GM12892 (cell line): Measurements from ENCODE around the gene PDE10A.

Source experiments
- POLR2AphosphoS5 ChIP-seq: IDR thresholded peaks from 2 replicates; pipeline ENCODE4 v1.6.1; 2011; ENCODE audit warnings: low read depth, low read length, control low read depth
- TAF1 ChIP-seq: IDR thresholded peaks from 2 replicates; pipeline ENCODE4 v1.6.1; 2011; ENCODE audit warnings: low read depth, mild to moderate bottlenecking, control low read depth, low read length, borderline replicate concordance

GRCh38 chr6:165298875-165299274 lies 364.2 kb downstream of the PDE10A start:
- TF ChIP-seq POLR2AphosphoS5 (no peak), TAF1 (no peak)
